ENCODE measurements around the gene PAMR1. TPM values are rescaled to one million over a fixed set of nuclear protein-coding genes. Genes with fewer than 3 reads are reported as not detected.

Gene PAMR1, protein sequence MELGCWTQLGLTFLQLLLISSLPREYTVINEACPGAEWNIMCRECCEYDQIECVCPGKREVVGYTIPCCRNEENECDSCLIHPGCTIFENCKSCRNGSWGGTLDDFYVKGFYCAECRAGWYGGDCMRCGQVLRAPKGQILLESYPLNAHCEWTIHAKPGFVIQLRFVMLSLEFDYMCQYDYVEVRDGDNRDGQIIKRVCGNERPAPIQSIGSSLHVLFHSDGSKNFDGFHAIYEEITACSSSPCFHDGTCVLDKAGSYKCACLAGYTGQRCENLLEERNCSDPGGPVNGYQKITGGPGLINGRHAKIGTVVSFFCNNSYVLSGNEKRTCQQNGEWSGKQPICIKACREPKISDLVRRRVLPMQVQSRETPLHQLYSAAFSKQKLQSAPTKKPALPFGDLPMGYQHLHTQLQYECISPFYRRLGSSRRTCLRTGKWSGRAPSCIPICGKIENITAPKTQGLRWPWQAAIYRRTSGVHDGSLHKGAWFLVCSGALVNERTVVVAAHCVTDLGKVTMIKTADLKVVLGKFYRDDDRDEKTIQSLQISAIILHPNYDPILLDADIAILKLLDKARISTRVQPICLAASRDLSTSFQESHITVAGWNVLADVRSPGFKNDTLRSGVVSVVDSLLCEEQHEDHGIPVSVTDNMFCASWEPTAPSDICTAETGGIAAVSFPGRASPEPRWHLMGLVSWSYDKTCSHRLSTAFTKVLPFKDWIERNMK
- polyA plus RNA-seq (ENCODE audit: insufficient read depth in 1 of 5, insufficient read length in 5 of 5, low replicate concordance in 1 of 5): 10 to 100 TPM in 2 of 5 donors, 1 to 10 TPM in 3; 7.4 to 14.9 (median 9.6) TPM
- long read RNA-seq, donor 1, partial matches to known transcripts: 5 of 10 reads
- long read RNA-seq, donor 1, other reads (novel, unspliced or antisense): 0 of 10 reads
- long read RNA-seq, donor 2, transcript PAMR1-207 (11 exons, 3,142 nt): major isoform, 5 of 6 reads
- long read RNA-seq, donor 2, partial matches to known transcripts: 0 of 6 reads
- long read RNA-seq, donor 2, other reads (novel, unspliced or antisense): 0 of 6 reads
- long read RNA-seq, donor 3, partial matches to known transcripts: 7 of 8 reads
- long read RNA-seq, donor 3, other reads (novel, unspliced or antisense): 0 of 8 reads
- long read RNA-seq, donor 4, partial matches to known transcripts: 0 of 1 reads
- long read RNA-seq, donor 4, other reads (novel, unspliced or antisense): 0 of 1 reads
- long read RNA-seq, donor 5, partial matches to known transcripts: 0 of 2 reads
- long read RNA-seq, donor 5, other reads (novel, unspliced or antisense): 0 of 2 reads
- long read RNA-seq, donor 6, partial matches to known transcripts: 0 of 6 reads
- long read RNA-seq, donor 6, other reads (novel, unspliced or antisense): 0 of 6 reads
- long read RNA-seq, donor 7, partial matches to known transcripts: 0 of 2 reads
- long read RNA-seq, donor 7, other reads (novel, unspliced or antisense): 0 of 2 reads
- long read RNA-seq, donor 8: 0 reads

DNA sequence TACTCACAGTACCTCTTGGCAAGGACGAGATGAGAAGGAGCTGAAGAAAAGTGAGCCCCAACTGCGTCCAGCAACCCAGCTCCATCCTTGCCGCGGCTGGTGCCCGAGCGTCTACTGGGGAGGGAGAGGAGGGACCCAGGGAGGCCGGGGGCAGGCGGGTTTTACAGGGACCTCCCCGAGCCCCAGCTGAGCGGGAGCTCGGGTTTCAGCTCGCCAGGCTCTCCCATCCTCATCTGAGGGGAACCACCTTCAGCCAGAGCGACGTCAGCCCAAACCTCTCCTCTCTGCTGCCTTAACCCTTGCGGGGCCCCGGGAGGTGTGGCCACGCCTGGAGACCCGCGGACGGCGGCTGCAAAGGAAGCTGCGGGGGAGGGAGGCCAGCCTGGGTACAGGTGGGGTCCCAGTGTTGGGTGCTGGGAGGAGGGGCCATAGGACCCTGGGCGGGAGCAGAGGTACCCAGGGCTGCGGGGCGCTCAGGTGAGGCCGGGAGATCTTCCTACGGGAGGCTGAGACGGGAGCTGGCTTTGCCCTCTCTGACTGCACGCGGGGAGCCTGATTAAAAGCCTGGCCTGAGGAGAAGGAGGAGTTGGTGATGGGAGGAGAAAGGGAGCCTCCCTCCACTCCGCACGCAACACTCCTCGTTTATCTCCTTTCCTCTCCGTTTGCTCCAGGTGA lies at the start of gene PAMR1:
PAMR1 (minus strand) TSS at position 116 of the 675 bp plus-strand sequence; CDS start at position 85, 31 bp downstream.
- peak; percentile 51 to 67 for DNase-seq

DNA sequence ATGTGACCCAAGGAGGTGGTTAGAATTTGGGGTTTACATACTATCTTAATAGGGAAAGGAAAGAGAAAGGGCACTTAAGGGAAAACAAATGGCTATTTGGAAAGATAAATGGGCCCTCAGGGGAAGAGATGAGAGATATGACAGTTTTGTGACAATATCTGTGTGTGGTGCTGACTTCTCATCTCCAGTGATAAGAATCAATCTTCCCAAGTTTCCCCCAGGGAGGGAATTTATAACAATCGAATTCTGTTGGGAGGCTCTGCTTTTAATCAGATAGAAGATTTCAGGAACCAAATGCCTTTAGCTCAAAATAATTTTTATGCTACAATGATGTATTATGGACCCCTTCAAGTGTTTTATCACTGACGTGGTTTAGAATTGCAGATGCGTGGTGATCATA lies 46.3 kb upstream of the PAMR1 start:
- DNase-seq: no peak

DNA sequence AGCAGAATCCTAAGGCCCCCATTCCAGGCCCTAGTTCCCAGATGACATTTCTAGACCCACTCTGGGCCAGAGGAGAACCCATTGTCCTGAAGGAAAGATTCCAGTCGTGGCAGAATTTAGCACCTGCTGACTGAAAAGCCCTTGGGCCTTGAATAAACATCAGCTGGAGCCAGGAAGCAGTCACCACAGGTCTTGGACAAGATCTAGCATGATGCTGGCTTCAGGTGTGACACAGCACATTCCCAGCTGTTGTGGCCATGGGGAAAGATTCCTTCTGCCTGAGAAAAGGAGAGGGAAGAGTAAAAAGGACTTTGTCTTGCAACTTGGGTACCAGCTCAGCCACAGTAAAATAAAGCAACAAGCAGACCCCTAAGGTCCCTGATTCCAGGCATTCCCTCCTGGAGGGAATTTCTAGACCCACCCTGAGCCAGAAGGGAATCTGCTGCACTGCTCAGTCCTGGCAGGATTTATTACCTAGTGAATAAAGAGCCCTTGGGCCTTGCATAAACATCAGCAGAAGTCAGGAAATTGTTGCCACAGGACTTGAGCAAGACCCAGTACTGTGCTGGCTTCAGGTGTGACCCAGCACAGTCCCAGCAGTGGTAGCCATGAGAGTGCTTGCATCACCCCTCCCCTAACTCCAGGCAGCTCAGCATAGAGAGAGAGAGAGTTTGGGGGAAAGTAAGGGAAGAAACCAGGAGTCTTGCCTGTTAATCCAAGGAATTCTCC lies 42.5 kb upstream of the PAMR1 start:
- no peak for DNase-seq

DNA sequence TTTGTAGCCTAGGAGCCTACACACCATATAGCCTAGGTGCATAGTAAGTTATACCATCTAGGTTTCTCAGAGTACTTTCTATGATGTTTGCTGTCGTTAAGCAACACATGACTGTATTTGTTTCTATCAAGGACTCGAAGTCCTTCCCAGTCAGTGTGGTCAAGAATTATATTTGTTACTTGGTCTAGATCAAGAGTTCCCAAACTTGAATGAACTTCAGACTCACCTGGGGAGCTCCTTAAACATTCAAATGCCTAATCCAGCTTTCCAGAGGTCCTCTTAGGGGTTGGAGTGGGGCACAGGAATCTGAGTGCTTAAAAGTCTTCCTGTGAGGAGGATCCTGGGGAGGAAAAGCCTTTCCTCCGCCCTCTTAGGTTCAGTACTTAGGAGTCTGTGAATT lies 41.5 kb upstream of the PAMR1 start:
- DNase-seq: no peak

DNA sequence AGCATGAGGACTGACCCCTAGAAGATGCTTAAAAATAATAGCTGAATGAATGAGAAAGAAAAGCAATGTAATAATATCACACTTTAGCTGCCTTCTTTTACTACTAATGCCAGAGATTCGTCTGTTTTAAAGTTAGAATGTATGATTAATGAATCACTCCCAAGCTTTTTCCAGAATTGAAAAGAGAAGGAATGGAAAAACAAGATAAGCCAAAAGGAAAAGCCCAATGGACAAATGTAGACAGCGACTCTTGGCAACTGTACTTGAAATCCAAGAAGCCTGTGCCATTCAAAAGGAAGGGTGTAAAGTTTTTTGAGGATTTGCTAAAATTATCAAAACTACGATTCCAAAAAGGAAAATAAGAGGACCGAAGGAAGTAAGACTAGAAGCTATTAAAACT lies 40.8 kb upstream of the PAMR1 start:
- DNase-seq: no peak

DNA sequence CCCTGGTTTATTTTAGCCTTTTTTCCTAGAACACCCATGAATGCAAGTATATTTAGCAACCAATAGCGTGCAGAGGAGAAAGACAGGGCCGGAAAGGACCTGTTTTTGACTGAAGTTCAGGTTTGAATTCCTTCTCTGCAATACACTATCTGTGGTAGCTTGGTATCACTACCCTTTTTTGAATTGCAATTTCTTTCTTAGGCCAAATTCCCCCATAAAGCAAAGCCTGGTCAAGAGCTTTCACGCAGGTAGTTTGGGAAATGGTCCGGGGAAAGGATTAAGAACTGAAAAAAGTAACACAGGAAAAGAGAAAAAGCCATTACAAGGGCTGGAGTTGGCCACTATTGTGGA lies 38.8 kb upstream of the PAMR1 start:
- no peak for DNase-seq

DNA sequence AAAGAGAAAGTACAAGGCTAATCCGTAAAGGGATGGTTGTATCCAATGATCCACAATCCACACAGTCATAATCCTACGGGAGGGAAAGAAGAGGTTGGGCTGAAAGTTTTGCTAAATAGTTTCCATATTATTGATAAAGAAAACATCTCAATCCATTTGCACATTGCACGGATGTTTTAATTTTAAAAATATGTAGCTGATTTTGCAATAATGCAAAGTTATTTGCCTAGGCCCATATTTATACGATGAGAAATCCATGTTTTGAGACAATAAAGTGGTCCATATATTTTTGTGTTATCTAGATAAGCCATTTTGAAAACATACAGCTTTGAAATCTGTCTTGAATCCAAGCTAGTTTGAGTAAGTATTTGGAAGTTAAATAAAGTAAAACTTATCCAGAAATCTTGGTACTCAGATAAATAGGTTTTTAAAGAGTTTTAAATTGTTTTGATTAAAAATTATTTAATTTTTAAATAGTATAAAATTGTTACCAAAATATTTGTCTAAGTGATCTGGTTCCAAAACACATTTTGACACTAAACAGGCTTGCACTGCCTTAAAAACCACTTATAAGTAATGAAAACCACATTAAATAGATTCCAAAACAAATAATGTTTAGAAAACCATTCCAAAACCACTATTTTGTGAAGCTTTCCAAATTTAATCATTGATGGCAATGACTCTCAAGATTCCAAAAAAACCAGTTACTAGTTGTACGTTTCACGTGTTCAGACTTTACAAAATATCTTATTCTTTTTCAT lies 38.2 kb upstream of the PAMR1 start:
- DNase-seq: peak; percentile 64 to 71

DNA sequence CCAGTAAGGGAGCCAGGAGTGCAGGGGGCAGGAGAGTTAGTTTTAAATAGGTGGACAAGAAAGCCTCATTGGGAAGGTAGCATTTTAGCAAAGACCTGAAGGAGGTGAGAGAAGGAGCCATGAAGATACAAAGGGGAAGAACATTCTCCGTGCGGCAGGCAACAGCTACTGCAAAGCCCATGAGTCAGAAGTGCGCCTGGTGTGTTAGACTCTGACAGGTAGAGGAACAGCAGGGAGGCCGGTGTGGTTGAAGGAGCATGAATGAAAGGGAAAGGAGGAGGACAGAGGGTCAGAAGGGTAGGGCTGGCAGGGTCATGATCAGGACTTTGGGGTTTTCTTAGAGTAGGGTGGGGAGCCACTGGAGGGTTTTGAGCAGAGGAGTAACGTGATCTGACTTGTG lies 34.5 kb upstream of the PAMR1 start:
- no peak for DNase-seq

DNA sequence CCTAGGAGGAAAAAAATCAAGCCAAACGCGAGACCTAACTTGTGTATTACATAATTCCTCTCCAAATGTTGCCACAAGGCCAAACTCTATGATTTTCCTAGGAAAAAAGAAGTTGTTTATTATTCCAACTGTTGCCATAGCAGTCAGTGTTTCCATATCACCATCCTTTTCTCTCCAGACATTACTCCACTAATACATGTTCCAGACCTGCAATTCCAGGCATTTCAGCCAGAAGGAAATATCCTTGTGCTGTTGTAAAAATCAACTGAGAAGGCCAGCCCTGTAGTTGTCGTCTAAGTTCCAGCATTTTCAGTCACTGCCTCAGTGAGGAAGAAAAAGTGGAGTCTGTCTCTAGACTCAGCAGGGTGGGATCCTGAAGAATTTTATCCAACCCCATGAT lies 33.1 kb upstream of the PAMR1 start:
- DNase-seq: no peak

DNA sequence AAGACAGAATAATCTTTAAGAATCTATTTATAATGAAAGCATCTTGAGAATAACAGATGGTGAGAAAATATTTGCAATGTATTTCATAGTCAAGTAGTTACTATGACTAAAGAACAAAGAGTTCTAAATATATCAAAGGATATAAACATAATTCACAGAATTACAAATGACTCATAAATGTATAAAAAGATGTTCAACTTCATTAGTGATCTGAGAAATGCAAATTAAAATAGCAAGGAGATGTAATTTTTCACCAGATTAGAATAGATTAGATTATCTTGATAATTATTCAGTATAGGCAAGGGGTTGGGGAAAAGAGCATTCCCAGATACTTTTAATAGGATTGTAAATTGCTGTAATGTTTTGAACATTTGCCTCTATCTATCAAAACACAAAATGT lies 30.1 kb upstream of the PAMR1 start:
- no peak for DNase-seq

DNA sequence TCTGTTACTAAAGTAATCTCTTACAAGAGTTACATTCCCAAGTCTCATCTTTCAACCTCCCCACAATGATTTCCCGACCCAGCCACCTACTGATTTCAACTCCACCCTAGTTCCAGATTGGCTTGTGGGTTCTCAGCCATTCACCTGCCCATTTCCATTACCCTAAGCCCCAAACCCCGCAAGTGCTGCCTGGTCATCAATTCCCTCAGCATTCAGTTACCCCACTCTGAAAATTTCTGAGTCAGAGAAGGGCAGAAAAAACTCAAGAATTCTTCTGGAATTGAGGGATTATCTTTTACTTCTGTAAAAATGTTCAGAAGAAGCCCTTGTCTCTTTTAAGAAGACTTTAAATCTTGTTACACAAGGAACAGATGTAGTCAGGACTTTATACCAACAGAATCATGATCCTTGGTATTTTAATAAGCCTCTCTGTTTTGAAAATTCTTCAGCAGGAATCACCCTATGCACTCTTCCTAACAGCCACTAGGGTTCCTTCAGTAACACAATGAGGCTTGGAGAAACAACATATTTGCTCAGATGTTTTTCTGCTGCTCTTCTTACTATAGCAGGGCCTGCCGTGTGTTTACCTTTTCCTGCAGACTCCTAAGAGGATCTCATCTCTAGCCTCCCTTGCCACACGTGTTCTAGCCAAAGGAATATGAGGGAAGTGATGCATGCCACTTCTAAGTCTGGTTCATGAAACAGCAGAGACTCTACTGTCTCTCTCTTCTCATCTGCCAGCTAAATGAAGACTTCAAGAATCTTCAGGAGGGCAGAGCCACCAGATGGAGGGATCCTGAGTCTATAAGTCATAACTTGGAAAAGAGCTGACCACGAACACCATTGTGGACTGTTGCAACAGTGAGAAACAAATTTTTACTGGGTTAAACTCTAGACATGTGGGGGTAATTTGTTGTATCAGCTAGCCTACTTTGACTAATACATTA lies 29.3 kb upstream of the PAMR1 start:
- DNase-seq: no peak

DNA sequence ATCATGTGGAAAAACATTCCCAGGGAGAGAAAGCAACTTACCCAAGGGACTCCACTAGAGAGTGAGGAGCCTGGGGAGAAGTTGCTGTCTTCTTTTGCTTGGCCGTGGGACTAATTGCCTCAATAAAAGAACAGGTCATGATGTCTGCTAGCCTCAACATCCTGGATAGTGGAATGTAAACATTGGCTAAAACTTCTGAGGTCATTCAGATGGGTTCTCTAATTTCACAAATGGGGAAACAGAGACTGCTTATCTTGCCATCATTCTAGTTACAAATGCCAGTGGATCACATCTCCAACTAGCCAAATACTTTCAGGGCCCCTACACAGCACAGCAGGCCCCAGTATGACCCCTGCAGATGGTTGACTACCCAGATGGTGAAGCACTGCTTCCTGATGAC lies 28.4 kb upstream of the PAMR1 start:
- no peak for DNase-seq

DNA sequence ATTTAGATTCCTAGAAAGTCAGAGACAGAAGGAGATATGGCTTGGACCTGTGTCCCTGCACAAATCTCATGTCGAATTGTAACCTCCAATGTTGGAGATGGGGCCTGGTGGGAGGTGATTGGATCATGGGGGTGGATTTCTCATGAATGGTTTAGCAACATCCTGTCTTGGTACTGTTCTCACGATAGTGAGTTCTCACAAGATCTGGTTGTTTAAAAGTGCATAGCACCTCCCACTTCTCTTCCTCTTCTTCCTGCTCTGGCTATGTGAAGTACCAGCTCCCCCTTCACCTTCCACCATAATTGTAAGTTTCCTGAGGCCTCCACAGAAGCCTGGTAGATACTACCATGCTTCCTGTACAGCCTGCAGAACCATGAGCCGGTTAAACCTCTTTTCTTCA lies 27.6 kb upstream of the PAMR1 start:
- no peak for DNase-seq

DNA sequence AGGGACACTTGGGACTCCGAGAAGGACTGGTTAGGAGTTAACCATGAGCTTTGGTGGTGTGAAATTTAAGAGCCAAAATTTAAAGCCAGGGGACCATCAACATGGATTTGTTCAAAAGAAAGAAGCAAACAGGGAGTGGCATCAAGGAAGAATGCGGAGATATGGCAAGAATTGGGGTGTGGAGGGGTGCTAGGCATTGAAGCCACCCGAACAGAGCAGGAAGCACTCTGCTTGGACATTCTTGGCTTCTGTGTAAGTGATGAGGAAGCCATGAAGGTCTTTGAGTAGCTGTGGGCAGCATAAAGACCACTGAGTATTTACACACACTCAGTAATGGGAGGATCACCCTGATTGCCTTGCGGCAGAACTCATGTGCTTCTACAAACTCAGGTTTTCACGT lies 27.2 kb upstream of the PAMR1 start:
- no peak for DNase-seq

DNA sequence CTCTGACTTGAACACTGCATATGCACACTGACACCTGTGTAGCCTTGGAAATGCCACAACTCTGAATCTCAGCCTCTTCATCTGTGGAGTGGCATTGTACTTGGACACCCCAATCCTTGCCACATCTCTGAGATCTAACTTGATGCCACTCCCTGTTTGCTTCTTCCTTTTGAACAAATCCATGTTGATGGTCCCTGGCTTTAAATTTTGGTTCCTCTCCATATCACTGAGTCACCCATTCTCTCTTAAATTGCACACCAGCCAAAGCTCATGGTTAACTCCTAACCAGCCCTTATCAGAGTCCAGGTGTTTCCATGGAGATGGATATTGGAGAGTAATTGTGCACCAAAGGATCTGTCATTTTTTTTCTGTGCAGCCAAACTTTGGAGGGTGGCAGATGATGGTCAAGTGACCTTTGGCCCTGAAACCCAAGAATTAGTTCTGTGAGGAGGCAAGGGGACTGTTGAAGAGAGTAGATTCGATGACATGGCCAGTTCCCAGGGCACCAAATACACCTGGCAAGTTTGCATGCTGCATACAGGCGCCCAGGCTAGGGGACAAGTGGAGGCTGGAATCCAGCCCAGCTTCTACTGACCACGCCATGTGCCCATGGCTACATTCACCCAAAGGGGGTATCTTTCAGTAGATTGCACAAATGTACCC lies 25.1 kb upstream of the PAMR1 start:
- no peak for DNase-seq

DNA sequence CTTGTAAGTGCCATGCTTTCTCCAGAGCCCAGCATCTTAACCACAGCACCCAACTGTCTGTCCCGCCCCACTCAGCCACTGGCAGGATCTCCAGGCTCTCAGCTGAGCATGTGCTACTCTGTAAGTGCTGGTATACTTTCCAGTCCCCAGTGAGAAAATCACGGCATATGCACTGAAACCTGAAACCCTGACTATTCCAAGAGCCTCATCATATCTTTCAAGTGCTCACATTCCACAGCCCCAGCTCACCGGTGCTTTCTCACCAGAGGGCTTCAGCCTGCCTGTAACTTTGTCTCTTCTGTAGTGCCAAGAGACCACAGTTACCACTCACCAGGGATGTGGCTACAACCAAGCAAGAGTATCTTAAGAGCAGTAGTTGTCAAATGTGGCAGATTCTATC lies 24.4 kb upstream of the PAMR1 start:
- DNase-seq: no peak

DNA sequence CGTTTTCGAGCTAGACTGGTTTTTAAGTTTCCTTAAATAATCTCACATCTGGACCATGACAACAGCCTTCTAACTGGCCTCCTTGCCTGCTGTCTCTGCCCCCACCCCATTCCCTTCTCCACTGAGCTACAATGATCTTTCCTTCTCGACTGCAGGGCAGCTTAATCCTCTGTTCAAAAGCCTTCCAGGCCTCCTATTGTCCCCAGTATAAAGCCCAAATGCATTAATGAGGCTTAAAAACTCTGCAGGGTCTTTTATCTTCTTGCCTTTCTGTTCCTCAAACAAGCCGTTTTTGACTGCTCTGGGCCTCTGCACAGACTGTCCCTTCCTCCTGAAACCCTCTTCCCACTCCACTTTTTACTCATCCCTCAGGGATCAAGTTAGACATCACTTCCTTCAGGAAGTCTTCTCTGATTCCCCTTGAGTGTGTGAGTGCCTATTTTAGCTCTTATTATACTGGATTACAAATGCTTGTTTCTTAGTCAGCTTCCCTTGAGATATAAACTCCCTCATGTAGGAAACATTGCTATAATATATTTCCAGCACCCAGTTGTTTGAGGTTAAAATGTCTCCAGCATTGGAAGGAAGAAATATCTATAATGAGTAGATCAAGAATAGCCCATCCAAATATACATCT lies 23.6 kb upstream of the PAMR1 start:
- no peak for DNase-seq

All from right lung (tissue), 10 donors.